GM18873 (cell line): ENCODE data around the gene FAM156B.
A peak's percentile ranks its signal among the peaks of the same experiment; 100 is the strongest.
"Not testable (repeated sequence)": the region's sequence is repeated elsewhere in the genome, so short reads cannot be mapped to it uniquely, and the experiment has no call there.

ENCODE experiments used
- ATAC-seq: cut with Tn5 transposase; IDR thresholded peaks from one replicate; pipeline ENCODE4 v1.9.1; 2021; ENCODE audit warnings: mild to moderate bottlenecking, moderate library complexity, moderate number of reproducible peaks; ENCODE audit not compliant: unreplicated experiment, low FRiP score

FAM156B gene

GRCh38 chrX:52914704-52915103 lies 17.6 kb downstream of the FAM156B start:
- ATAC-seq: not testable (repeated sequence)

GRCh38 chrX:52923781-52924241 lies 26.7 kb downstream of the FAM156B start:
- ATAC-seq: peak; percentile 45

GRCh38 chrX:52930214-52930613 lies 33.1 kb downstream of the FAM156B start:
- ATAC-seq: not testable (repeated sequence)

- no peak for ATAC-seq
Measured at GRCh38 chrX:52933213-52933612, 36.1 kb downstream of the FAM156B start.

- ATAC-seq: no peak
Measured at GRCh38 chrX:52933976-52934703, 37.0 kb downstream of the FAM156B start.

GRCh38 chrX:52934704-52935469 lies 37.8 kb downstream of the FAM156B start:
- peak; percentile 84 for ATAC-seq

GRCh38 chrX:52935470-52935784 lies 38.3 kb downstream of the FAM156B start:
- ATAC-seq: not testable (repeated sequence)

- not testable (repeated sequence) for ATAC-seq
Measured at GRCh38 chrX:52940704-52941103, 43.6 kb downstream of the FAM156B start.

- ATAC-seq: not testable (repeated sequence)
Measured at GRCh38 chrX:52941728-52942127, 44.6 kb downstream of the FAM156B start.

- not testable (repeated sequence) for ATAC-seq
Measured at GRCh38 chrX:52945838-52946494, 48.8 kb downstream of the FAM156B start.

GRCh38 chrX:52947501-52947900 lies 50.4 kb downstream of the FAM156B start:
- ATAC-seq: not testable (repeated sequence)

GRCh38 chrX:52948265-52948664 lies 51.1 kb downstream of the FAM156B start:
- ATAC-seq: not testable (repeated sequence)

GRCh38 chrX:52949325-52949724 lies 52.2 kb downstream of the FAM156B start:
- not testable (repeated sequence) for ATAC-seq

GRCh38 chrX:52949884-52950283 lies 52.8 kb downstream of the FAM156B start:
- not testable (repeated sequence) for ATAC-seq
